HG03378 (cell line): ENCODE measurements around the gene MED27.

Source experiments
- ATAC-seq: cut with Tn5 transposase; IDR thresholded peaks from one replicate; pipeline ENCODE4 v1.9.1; 2021; ENCODE audit warnings: mild to moderate bottlenecking, moderate library complexity; ENCODE audit not compliant: unreplicated experiment

Gene MED27

DNA sequence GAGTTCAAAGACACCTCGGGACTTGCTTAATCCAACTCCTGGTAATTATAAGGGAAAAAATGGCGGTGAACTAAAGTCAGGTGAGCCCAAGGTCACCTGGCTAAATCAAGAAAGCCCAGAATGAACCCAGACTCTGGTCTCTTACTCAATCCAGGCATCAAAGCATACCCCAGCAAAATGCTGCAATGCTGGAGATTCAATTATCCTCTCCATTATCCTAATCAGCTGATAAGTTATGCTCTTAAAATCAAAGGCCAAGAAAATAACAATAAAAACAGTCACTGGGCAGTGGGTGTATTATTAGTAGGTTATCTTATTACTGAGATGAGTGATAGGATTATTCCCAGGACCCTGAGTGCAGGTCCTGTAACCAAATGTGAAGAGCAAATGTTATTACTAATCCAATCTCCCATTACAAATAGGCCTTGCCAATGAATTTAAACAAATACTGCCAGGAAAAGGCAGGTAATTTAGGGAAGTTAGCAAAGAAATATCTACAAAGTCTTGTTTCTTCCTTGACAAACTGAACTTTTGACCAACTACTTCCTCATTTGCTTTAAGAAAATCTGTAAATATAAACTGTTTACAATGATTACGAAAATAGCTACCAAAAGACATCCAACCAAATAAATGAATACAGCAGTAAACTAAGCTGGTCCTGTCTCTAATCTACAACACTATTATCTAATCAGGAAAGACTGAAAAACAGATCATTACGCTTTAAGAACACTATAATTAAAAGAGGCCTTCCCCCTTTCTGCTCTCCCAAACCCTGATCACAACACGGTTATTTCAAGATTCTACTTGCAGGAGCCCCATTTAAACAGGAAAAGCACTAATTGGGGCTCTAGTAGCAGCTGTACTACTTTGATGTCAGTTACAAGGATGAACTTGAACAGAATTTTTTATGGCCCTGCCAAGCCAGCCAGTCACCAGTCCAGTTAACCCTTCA lies 103.2 kb downstream of the MED27 start:
- no peak for ATAC-seq

DNA sequence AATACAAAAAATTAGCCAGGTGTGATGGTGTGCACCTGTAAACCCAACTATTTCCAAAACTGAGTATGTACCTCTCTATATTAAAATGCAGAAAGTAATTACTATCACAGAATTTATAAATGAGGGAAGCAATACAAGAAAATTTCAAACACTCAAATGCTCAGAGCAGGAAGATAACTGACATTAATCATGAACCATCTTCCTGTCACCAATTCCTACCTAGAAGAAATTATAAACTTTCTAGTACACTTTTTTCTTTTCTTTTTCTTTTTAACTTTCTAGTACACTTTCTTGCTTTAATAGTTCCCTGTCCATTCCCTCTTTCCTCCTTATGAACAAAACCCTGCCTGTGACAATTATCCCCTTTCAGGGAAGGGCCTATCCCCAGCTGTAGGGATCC lies 106.8 kb downstream of the MED27 start:
- no peak for ATAC-seq

DNA sequence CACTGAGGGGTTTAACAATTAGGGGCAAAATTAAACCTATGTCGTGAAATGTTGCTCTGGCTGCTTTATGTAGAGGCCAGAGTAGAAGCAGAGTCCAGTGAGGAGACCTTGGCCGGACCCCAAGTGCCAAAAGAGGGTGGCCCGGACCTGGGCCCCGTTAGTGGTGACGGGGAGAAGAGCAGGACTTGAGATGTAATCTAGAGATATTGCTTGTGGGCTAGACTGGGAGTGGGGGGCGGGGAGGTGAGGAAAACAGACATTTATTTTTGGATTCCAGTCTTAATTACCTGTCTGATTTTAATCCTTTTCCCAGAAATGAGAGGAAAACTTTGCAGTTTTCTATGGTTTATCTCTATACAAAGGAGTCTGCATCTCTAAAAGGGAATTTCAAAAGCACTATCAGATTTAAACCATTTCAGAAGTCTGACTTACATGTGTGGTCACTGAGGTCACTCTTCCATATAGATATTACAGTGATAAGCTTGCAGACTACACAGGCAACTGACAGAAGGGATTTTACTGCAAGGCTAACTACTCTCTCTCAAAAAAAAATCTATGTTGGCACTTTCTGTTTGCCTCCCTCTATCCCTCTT lies 108.1 kb downstream of the MED27 start:
- no peak for ATAC-seq

DNA sequence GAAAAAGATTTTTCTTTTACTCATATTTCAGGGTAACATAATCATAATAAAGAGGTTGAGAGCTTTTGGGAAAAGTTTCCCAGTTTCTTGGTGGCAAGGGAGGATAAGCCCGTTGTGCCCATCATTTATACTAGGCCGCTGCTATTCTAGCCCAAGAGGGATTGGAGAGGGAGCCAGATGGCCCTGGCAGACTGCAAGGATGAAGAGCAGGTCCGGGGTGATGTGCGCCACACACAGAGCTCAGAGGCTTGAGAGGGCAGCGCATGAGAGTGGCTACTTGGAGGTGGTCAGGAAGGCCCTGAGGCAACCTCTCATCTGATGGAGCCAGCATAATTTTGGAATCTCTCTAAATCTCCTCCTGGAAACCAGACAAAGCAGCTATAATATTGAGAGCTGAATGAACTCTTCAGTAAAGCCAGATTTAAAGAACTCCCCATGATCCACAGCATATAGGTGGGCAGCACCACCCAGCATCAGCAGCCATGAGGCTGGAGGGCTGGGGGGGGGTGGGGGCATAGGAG lies 110.1 kb downstream of the MED27 start:
- ATAC-seq, result no peak

DNA sequence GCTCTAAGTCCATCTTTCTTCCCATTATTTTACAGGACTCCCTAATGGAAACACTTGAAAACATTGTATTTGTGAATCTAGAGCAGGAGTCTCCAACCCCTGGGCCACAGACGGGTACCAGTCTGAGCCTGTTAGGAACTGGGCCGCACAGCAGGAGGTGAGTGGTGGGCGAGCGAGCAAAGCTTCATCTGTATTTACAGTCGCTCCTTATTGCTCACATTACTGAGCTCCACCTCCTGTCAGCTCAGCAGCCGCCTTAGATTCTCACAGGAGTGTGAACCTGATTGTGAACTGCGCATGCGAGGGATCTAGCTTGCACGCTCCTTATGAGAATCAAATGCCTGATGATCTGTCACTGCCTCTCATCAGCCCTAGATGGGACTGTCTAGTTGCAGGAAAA lies 111.0 kb downstream of the MED27 start:
- no peak for ATAC-seq

DNA sequence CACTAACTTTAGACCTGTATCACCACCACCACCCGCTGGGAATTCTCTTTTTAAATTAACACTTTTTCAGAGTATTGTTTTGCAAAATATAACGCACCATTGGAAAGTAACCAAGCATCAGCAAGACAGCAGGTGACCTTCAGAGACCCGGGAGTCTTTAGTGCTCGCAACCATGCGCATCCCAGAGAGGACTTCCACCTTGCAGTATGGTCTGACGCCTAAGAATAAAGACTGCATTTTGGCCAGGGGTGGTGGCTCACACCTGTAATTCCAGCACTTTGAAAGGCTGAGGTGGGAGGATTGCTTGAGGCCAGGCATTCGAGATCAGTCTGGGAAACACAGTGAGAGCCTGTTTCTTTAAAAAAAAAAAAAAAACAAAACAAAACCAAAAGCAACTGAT lies 113.8 kb downstream of the MED27 start:
- ATAC-seq, result no peak

DNA sequence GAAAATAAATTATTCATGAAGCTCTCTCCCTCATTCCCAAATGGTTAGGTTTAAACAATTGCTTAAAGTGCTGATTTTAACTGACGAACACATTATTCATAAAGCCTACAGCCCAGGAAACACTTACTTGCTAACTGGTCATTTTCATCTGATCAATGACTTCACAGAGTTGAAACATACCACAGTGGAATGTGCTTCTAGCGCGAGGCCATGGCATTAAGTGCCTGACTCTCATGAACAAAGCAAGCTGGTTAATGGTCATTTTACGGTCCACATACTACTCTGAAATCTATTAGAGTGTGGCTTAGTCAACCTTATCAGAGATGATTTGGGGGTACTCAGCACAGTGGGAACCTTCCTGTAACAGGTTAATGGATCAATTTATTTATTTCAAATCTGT lies 114.6 kb downstream of the MED27 start:
- ATAC-seq, result no peak

DNA sequence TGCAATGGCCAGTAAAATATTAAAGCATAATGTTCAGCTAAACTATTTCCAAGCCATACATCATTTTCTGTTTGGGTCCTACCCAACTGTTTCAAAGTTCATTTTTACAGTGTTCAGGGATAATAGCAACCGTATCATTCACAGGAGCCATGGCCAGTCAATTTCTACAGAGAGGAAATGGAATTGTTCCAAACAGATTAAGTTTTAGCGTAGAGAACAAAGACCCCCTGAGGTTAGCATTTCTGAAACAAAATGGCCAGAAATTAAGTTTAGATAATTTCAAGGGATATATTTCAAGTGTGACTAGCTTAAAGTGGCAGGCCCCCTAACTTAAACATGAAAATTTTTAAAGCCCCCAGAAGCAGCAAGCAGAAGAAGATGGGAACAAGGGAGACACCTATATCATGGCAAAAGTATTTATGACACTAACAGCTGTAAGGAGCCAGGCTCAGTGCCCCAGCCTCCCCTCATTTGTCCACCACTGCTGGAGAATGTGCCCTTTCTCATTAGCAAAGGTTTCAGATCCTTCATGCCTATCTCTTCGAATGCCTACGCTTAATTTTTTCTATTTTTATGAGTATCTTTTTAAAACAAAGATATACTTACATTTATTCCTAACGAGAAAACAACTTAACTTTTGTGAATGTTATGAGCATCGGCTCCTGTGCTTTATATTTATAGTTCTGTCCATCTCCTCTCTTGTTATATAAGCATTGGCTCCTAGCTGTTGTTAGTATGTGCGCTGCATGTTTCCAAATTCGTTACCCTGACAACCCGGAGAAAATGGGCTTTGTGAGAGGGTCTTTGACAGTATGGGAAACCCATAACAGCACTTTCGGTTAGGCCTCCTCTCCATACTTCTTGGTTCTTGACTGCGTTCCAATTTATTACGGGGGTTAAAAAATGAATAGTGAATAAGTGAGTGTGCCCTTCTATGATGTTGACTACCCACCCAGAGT lies 116.3 kb downstream of the MED27 start:
- no peak for ATAC-seq

DNA sequence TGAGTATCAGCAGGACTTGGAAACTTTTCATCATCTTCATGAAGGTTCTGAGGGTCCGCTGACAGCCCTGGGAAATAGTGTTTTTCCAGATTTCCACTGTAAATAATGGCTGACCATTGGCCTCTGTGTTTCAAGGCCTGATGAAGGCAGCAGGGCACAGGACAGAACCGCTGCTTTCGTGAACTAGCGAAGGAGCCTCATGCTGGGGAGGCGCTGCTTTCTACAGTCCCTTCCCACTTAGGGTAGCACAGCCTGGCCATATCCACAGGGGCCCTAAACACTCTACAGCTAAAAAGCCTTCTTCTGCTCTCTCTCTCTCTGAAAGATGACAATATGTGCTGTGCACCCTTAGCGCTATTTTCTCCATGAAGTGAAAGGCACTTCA lies 118.2 kb downstream of the MED27 start:
- no peak for ATAC-seq

DNA sequence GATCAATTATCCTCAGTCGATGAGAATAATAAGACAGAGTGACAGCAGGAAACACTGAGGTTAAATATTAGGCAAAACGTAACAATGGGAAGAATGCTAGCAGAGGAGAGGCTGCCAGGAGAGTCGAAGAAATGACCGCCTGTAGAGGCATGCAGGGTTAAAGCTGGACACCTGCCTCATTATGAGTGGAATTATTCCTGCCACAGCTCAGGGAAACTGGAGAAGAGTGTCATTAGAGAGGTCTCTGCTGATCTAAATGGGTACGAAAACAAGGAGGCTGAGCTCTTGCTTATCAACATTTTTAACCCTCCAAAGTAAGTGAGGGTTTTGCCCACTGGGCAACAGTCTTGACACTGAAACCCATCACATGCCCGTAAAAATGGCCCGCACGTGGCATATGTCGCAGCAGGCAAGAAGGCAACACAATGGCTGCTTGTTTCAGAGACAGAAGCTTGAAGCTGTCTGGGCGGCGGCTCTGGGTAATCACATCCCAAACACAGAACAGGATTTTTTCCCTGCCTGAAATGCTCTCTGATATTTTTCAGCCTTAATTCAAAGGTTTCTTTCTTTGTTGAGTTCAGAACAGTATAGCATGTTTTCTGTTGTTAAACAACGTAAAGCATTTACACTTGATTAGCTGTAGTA lies 118.7 kb downstream of the MED27 start:
- no peak for ATAC-seq

DNA sequence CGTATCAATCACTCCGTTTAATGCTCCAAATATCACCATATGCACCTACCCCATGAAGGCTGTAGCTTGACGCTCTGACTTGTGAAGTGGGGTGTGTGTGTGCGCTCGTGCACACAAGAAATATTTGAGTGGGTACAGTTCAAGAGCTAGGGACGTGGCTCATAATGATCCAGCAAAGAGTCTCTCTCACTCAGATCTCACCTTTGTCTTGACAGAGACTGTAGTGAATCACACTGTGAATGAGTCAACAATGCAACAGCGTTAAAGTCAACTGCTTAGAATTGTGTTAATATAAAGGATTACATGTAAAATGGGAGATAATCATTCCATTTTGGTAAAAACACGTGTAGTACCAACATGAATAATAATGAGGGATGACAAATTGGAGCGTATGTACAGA lies 119.4 kb downstream of the MED27 start:
- ATAC-seq, result no peak

DNA sequence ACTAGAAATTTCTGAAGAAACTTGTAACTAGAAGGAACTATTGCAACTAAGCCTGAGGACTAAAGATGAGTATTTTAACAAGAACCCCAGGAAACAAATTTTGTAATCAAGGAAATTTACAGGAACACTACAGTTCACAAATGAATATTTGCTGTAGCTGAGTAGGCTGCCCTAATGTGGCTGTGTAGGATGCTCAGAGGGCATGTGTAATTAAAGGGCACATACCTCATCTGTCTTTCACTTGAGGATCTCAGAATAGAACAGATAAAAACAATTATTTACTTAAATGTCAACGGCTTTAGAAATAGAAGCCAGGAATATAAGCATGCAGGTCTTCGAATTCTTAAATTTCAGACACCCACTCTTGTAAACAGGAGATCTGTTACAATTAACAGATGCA lies 119.8 kb downstream of the MED27 start:
- no peak for ATAC-seq

DNA sequence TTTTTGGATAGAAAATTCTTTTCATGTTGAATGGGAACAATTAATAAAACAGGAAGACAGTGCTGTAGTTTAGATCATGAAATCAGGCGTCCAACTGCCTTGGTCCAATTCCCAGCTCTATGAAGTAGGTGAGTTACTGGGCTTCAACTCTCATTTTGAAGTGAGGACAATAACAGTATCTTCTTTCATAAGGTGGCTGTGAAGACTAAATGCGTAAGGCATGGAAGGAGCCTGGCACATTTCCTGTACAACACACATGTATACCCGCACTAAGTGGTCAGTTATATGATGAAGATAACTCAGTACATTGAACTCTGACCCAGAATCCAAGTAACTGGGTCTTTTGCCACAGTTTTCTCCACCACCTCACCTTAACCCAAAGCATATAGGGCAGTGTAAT lies 120.6 kb downstream of the MED27 start:
- no peak for ATAC-seq

DNA sequence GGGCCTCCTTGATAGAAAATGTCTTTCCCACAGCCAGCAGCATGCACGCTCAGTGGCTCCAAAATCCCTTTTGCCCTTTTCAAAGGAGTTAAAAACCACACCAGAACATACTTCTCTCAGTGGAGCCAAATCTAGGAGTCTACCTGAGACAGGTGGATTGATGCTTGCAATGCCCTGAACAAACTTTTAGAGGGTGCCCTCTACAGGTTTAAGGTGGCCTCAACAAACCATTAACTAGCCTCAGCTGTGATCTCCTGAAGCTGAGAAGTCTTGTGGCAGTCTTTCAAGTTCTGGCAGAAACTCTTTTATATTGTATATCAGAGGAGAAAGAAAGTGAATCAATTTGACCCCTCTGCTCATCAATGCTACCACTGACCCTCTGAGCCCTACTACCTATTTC lies 125.4 kb downstream of the MED27 start:
- no peak for ATAC-seq

DNA sequence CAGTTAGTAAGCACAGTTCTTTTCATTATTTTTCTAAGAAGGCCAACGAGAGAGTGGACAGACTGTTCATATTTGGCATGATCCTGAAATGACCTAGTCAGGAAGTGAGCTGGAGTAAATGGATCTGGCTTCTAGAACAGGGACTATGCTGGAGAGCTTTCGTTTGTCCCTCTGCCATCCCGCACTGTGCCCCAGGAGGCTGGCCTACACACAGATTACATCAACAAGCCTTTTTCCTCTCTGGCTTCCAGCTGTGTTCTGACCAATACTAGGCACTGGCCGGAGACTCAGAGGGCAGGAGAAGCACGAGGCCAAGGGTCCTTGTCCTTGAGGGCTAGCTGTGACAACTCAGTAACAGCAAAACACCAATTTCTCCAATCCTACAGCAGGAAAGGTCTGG lies 127.8 kb downstream of the MED27 start:
- no peak for ATAC-seq

DNA sequence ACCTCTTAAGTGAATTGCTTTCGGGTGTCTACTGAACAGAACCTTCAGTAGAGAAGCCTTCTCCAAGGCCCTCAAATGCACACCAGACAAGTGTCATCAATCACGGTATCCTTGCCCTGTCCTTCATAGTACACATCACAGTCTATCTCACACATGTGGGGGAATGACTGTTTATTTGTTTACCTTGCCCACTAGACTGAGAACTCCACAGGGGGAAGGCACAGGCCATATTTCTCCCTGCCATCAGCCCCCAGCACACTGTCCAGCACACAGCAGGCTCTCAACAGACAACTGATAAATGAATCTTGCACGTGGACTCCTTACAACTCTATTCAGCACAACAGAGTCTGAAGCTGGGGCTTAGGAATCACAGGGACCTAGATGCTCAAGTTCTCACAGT lies 128.5 kb downstream of the MED27 start:
- no peak for ATAC-seq

DNA sequence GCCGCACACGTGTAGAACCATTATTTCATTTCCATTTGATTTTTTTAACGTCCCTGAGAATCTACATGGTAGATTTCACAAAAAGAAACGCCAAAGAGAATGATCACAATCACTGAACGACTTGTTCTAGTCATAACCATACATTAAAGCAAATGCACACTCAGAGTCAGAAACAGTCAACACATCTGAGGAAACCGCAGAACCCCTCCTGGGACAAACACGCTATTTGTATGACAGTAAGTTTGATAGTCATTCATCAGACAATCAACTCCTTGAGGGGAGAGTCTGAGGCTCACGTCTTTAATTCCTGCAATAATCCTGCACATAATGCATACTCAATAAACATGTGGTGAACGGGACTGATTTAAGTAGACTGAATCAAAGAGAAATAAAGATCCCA lies 129.2 kb downstream of the MED27 start:
- no peak for ATAC-seq

DNA sequence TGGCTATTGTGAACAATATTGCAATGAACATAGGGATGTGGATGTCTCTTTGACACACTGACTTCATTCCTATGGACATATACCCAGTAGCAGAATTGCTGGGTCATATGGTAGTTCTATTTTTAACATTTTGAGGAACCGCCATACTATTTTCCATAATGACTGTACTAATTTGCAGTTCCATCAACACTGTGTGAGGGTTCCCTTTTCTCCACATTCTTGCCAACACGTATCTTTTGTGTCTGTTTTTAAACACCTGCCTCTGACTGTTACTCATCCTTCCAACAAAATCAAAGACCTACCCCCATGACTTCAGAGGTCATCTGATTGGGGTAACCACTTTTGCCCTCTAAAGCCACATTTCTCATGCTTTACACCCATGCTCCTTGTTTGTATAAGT lies 133.5 kb downstream of the MED27 start:
- ATAC-seq, result no peak

DNA sequence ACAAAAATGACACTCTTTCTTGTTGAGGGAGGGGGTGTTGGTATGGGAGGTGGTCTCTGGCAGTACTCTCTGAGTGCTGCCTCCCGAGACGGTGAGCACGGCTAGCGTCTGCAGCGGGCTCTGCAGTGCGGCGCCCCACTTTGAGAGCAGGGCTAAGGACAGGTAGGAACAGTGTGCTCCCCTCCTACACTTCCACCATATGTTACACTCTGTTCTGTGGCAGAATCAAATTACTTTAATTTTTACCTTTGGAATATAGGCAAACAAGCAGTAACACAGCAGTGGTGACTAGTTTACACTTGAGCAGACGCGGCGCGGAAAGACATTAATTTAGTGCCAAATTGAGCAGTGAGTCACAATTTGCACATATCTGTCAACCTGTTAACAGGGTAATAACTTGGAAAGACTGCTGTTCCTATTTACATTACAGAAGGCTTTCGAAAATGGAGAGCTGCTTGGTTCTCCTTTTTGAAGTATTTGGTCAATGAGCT lies 136.3 kb downstream of the MED27 start:
- no peak for ATAC-seq

DNA sequence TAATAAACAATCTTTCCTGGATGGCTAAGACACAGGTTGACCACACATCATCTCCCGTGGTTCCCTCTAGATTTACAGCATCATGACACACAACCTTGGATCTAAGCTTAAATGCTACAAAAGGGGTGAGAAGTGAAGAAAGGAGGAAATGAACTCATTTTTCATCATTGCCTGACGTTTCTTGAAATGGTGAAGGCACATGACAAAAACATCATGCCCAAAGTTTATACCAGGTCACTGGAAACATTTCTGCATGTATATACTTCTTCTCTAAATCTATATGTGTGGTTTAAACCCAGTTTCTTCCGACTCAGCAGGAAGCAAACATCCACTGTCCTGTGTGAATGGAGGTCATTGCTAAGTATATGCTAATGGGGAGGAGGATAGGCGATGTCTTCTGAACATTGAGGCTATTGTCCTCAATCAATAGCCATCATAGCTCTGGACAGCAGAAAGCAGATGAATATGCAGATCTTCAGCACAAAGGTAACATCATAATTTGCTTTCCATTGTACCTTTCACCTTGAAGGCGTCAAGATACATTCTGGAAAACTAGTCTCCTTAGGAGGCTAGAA lies 137.4 kb downstream of the MED27 start:
- ATAC-seq, result no peak
